CD14-positive monocyte (primary cell): ENCODE results near the gene CLN5. TPM values are rescaled to one million over a fixed set of nuclear protein-coding genes. Genes with fewer than 3 reads are reported as not detected.

ENCODE experiments used
- DNase-seq, 3 donors: peaks; one replicate each; pipeline ENCODE4 v3.0.0-alpha.2; 2011 to 2022
- H2AFZ ChIP-seq: 2 replicates; pipeline ENCODE4 v1.6.0; 2012; ENCODE audit warnings: mild to moderate bottlenecking, low read depth, low read length, inconsistent platforms; ENCODE audit not compliant: insufficient read depth, poor library complexity, severe bottlenecking
- H3K27ac ChIP-seq, 2 donors: 1 replicate in 1 of 2; 2 replicates in 1 of 2; pipeline ENCODE4 v1.5.1; 2012 to 2013; ENCODE audit warnings: low read length in 2 of 2, control low read depth in 1 of 2, inconsistent platforms in 1 of 2, low read depth in 1 of 2, mild to moderate bottlenecking in 1 of 2
- H3K27me3 ChIP-seq, 2 donors: one replicate each; pipeline versions ENCODE4 v1.6.0 to v1.6.1; 2011 to 2013; ENCODE audit warnings: low read length in 2 of 2; ENCODE audit not compliant: control insufficient read depth in 2 of 2, insufficient read depth in 2 of 2
- H3K36me3 ChIP-seq, 2 donors: replicated peaks in 1 of 2; 1 replicate in 1 of 2; 2 replicates in 1 of 2; pipeline versions ENCODE4 v1.5.1 to v1.6.1; 2012 to 2013; ENCODE audit warnings: low read length in 2 of 2, control low read depth in 1 of 2, inconsistent platforms in 1 of 2, mild to moderate bottlenecking in 1 of 2; ENCODE audit not compliant: insufficient read depth in 2 of 2, control insufficient read depth in 1 of 2
- H3K4me1 ChIP-seq, 2 donors: 1 replicate in 1 of 2; 2 replicates in 1 of 2; pipeline versions ENCODE4 v1.5.1 to v1.6.1; 2012 to 2013; ENCODE audit warnings: low read length in 2 of 2, control low read depth in 1 of 2, inconsistent platforms in 1 of 2, mild to moderate bottlenecking in 1 of 2, moderate library complexity in 1 of 2; ENCODE audit not compliant: insufficient read depth in 2 of 2, control insufficient read depth in 1 of 2
- H3K4me2 ChIP-seq: replicated peaks from 2 replicates; pipeline ENCODE3; 2012; ENCODE audit warnings: low read length, moderate library complexity, mild to moderate bottlenecking; ENCODE audit not compliant: poor library complexity, severe bottlenecking; ENCODE audit errors: extremely low read depth
- H3K4me3 ChIP-seq, 3 experiments: fragments of 200-600 bp in 1 of 3; sonication (generic) in 1 of 3; replicated peaks in 1 of 3; 1 replicate in 2 of 3; 2 replicates in 1 of 3; pipeline ENCODE4 v1.5.1; 2011 to 2013; ENCODE audit warnings: low read length in 3 of 3, mild to moderate bottlenecking in 3 of 3, control low read depth in 2 of 3, low read depth in 2 of 3, inconsistent platforms in 1 of 3, moderate library complexity in 1 of 3
- H3K79me2 ChIP-seq: 2 replicates; pipeline ENCODE4 v1.6.0; 2012; ENCODE audit warnings: mild to moderate bottlenecking, control low read depth, inconsistent platforms, low read length, moderate library complexity; ENCODE audit not compliant: insufficient read depth
- H3K9ac ChIP-seq: 2 replicates; pipeline ENCODE4 v1.6.0; 2017; ENCODE audit warnings: low read length, mild to moderate bottlenecking; ENCODE audit not compliant: insufficient read depth, poor library complexity, severe bottlenecking
- H3K9me3 ChIP-seq, 2 donors: replicated peaks in 1 of 2; 1 replicate in 1 of 2; 2 replicates in 1 of 2; pipeline versions ENCODE4 v1.5.1 to v1.6.1; 2012 to 2013; ENCODE audit warnings: low read length in 2 of 2, control low read depth in 1 of 2; ENCODE audit not compliant: control insufficient read depth in 1 of 2, insufficient read depth in 1 of 2
- H4K20me1 ChIP-seq: 2 replicates; pipeline ENCODE4 v1.6.0; 2012; ENCODE audit warnings: mild to moderate bottlenecking, low read length, control low read depth, moderate library complexity; ENCODE audit not compliant: insufficient read depth
- H3K27ac Mint-ChIP-seq, 7 donors: one replicate each; pipeline ENCODE4 v1.8.0; 2020; ENCODE audit warnings: mild to moderate bottlenecking in 7 of 7, mixed read lengths in 7 of 7, moderate library complexity in 6 of 7, inconsistent platforms in 2 of 7
- H3K27me3 Mint-ChIP-seq, 3 donors: one replicate each; pipeline ENCODE4 v1.8.0; 2021 to 2022; ENCODE audit warnings: low read depth in 3 of 3, mild to moderate bottlenecking in 3 of 3, mixed read lengths in 3 of 3, moderate library complexity in 3 of 3, inconsistent platforms in 1 of 3
- H3K36me3 Mint-ChIP-seq, 2 donors: one replicate each; pipeline ENCODE4 v1.8.0; 2020; ENCODE audit warnings: mixed read lengths in 2 of 2, inconsistent platforms in 1 of 2, mild to moderate bottlenecking in 1 of 2
- H3K4me1 Mint-ChIP-seq: one replicate; pipeline ENCODE4 v1.8.0; 2020; ENCODE audit warnings: mild to moderate bottlenecking, mixed read lengths
- H3K4me3 Mint-ChIP-seq, 2 donors: one replicate each; pipeline ENCODE4 v1.8.0; 2020; ENCODE audit warnings: mild to moderate bottlenecking in 2 of 2, mixed read lengths in 2 of 2, moderate library complexity in 1 of 2
- H3K9me3 Mint-ChIP-seq, 7 donors: one replicate each; pipeline ENCODE4 v1.8.0; 2020 to 2022; ENCODE audit warnings: mixed read lengths in 7 of 7, mild to moderate bottlenecking in 6 of 7, moderate library complexity in 6 of 7, inconsistent platforms in 2 of 7
- CTCF ChIP-seq: fragments of 200-600 bp; IDR thresholded peaks from one replicate; pipeline ENCODE4 v1.8.0; 2022; ENCODE audit warnings: antibody characterized with exemption, mild to moderate bottlenecking
- WGBS: methylation state at CpG from one replicate; pipeline ENCODE4 v1.1.5; 2013; ENCODE audit warnings: missing lambda C conversion rate; ENCODE audit not compliant: insufficient coverage; 5-methylcytosine and 5-hydroxymethylcytosine counted together
- intact Hi-C, 2 donors: fragments of 100-400 bp; cut with micrococcal nuclease; formaldehyde crosslinking; loops; one replicate each; pipeline versions ENCODE4 v1.15.0 to v1.15.1; 2023
- polyA plus RNA-seq, 3 donors: library from polyadenylated mRNA; depleted of rRNA in 1 of 3; unstranded in 2 of 3; stranded (reverse) in 1 of 3; fragments of 300-500 nt in 2 of 3; fragments of >200 nt in 1 of 3; fragmentation: Illumina TruSeq in 2 of 3; gene quantifications; 1 replicate in 2 of 3; 2 replicates in 1 of 3; pipeline ENCODE4 v1.2.3, GENCODE V29; 2012 to 2021

The CLN5 gene
- polyA plus RNA-seq, 3 donors = 9.8 to 22.1 (median 21.5) TPM

GRCh38 chr13:76943646-76944045 lies 48.2 kb upstream of the CLN5 start:
- no peak for TF ChIP-seq CTCF
- Histone ChIP-seq H3K36me3 (no peaks in the 10 kb centered on the region), H3K4me1 (peaks cover 58 to 67% of the 10 kb centered on the region in 2 donors), H3K4me3 (peak overlapping the region in 1 of 3 experiments; percentile 49), H3K27me3 (no peaks in the 10 kb centered on the region), H3K79me2 (no peaks in the 10 kb centered on the region), H3K9me3 (no peaks in the 10 kb centered on the region), H2AFZ (no peak overlapping the region), H3K27ac (peak overlapping the region in 1 of 2 donors; percentile 72), H3K4me2 (peak overlapping the region; percentile 57), H3K9ac (no peak overlapping the region), H4K20me1 (no peaks in the 10 kb centered on the region)
- WGBS = no CpG with 5 or more reads among the region's 2 CpGs
- intact Hi-C loops = no loop called here
- Mint-ChIP-seq H3K4me3 (no peak overlapping the region), H3K9me3 (peaks cover 0 to 4% (median 0%) of the 10 kb centered on the region in 7 donors), H3K27me3 (peaks cover 2 to 6% (median 2%) of the 10 kb centered on the region in 3 donors), H3K27ac (peak overlapping the region; percentile 82 to 95 (median 89)), H3K4me1 (peaks cover 59% of the 10 kb centered on the region), H3K36me3 (peaks cover 1 to 2% of the 10 kb centered on the region in 2 donors)
- no peak for DNase-seq

- Mint-ChIP-seq H3K36me3 (peaks cover 1 to 2% of the 10 kb centered on the region in 2 donors), H3K9me3 (peaks cover 0 to 4% (median 0%) of the 10 kb centered on the region in 7 donors), H3K4me1 (peaks cover 57% of the 10 kb centered on the region), H3K4me3 (peak overlapping the region in 1 of 2 donors; percentile 80), H3K27ac (peak overlapping the region; percentile 82 to 95 (median 89)), H3K27me3 (peaks cover 2 to 6% (median 2%) of the 10 kb centered on the region in 3 donors)
- H3K27ac ChIP-seq = peak overlapping the region; percentile 68 to 72
- no peaks in the 10 kb centered on the region for H3K9me3 ChIP-seq
- no peak for TF ChIP-seq CTCF
- intact Hi-C loops = no loop called here
- H3K4me3 ChIP-seq = peak overlapping the region in 2 of 3 experiments; percentile 23 to 49
- no peaks in the 10 kb centered on the region for H3K36me3 ChIP-seq
- no peaks in the 10 kb centered on the region for H3K27me3 ChIP-seq
- peak overlapping the region; percentile 57 for H3K4me2 ChIP-seq
- no peaks in the 10 kb centered on the region for H4K20me1 ChIP-seq
- no peak overlapping the region for H3K9ac ChIP-seq
- WGBS = 0% methylated on average over 2 of the region's 4 CpGs
- H3K4me1 ChIP-seq = peaks cover 59 to 67% of the 10 kb centered on the region in 2 donors
- peak; percentile 76 to 90 (median 86) for DNase-seq
- no peaks in the 10 kb centered on the region for H3K79me2 ChIP-seq
- no peak overlapping the region for H2AFZ ChIP-seq
Measured at GRCh38 chr13:76944456-76944855, 47.4 kb upstream of the CLN5 start.
